ENCODE data around the gene RAB23. TPM values are rescaled to one million over a fixed set of nuclear protein-coding genes. Genes with fewer than 3 reads are reported as not detected.
A peak's percentile ranks its signal among the peaks of the same experiment; 100 is the strongest.

RAB23 gene
- total RNA-seq, 4 donors from 2014 or later: 21.7 to 28.5 (median 25.1) TPM

- peak overlapping the region; percentile 80 to 88 (median 86) for H3K27ac ChIP-seq
- peaks cover 9 to 24% (median 13%) of the 10 kb centered on the region in 4 donors for H3K4me1 ChIP-seq
- no peaks in the 10 kb centered on the region for H3K9me3 ChIP-seq
- DNase-seq: no peak
- H3K4me3 ChIP-seq: no peak overlapping the region
- H3K36me3 ChIP-seq: no peaks in the 10 kb centered on the region
- 91 to 100% methylated on average over 1 to 2 of the region's 2 CpGs for WGBS, 2 donors (ENCODE audit: low coverage in 1 of 2)
- no peak for TF ChIP-seq POLR2AphosphoS5 (IDR thresholded peaks at IDR 0.05)
- TF ChIP-seq CTCF (IDR thresholded peaks at IDR 0.05): no peak
- in situ Hi-C loops (cut with MboI; ENCODE audit: low pct_ligation_motif_present in 1 of 4, low pct_unique_long_range_greater_than_20kb in 1 of 4, low sequenced_read_pairs in 3 of 4): no loop called here
- H3K27me3 ChIP-seq: no peaks in the 10 kb centered on the region
- intact Hi-C loops (cut with DNase I; ENCODE audit: low total_unique reads): loop anchor here (5.0 kb wide), 1 partner anchor 49 kb away; no protein-coding TSS in a partner anchor
Measured at GRCh38 chr6:57263739-57264138, 41.6 kb upstream of the RAB23 start.

GRCh38 chr6:57262901-57263694 lies 41.0 kb upstream of the RAB23 start:
- H3K4me3 ChIP-seq: no peak overlapping the region
- H3K27ac ChIP-seq: peak overlapping the region; percentile 80 to 88 (median 86)
- H3K36me3 ChIP-seq: no peaks in the 10 kb centered on the region
- H3K4me1 ChIP-seq: peaks cover 9 to 28% (median 13%) of the 10 kb centered on the region in 4 donors
- intact Hi-C loops (cut with DNase I; ENCODE audit: low total_unique reads) (loop anchor here (5.0 kb wide), 1 partner anchor 49 kb away; no protein-coding TSS in a partner anchor), in situ Hi-C loops (cut with MboI; ENCODE audit: low pct_ligation_motif_present in 1 of 4, low pct_unique_long_range_greater_than_20kb in 1 of 4, low sequenced_read_pairs in 3 of 4) (no loop called here)
- H3K27me3 ChIP-seq: no peaks in the 10 kb centered on the region
- WGBS, 2 donors (ENCODE audit: low coverage in 1 of 2): 43 to 64% methylated on average over 3 of the region's 3 CpGs
- TF ChIP-seq POLR2A (IDR thresholded peaks at IDR 0.05): no peak
- TF ChIP-seq EP300 (IDR thresholded peaks at IDR 0.05; ENCODE audit: low read depth): peak; percentile 31
- TF ChIP-seq POLR2AphosphoS5 (IDR thresholded peaks at IDR 0.05): peak in 2 of 3 donors; percentile 51 to 67
- TF ChIP-seq CTCF (IDR thresholded peaks at IDR 0.05): no peak
- H3K9me3 ChIP-seq: no peaks in the 10 kb centered on the region
- DNase-seq: no peak

- 53% methylated on average over 2 of the region's 2 CpGs; no CpG with 5 or more reads in 1 of the 2 donors for WGBS, 2 donors (ENCODE audit: low coverage in 1 of 2)
- peak; percentile 53 for DNase-seq
- H3K36me3 ChIP-seq: no peaks in the 10 kb centered on the region
- H3K27me3 ChIP-seq: no peaks in the 10 kb centered on the region
- intact Hi-C loops (cut with DNase I; ENCODE audit: low total_unique reads): loop anchor here (5.0 kb wide), 1 partner anchor 50 kb away; no protein-coding TSS in a partner anchor
- H3K4me1 ChIP-seq: peaks cover 9 to 28% (median 13%) of the 10 kb centered on the region in 4 donors
- H3K27ac ChIP-seq: peak overlapping the region; percentile 80 to 88 (median 86)
- no peak overlapping the region for H3K4me3 ChIP-seq
- no peaks in the 10 kb centered on the region for H3K9me3 ChIP-seq
- TF ChIP-seq POLR2AphosphoS5 (IDR thresholded peaks at IDR 0.05): peak in 1 of 3 donors; percentile 27
- no peak for TF ChIP-seq CTCF (IDR thresholded peaks at IDR 0.05)
- TF ChIP-seq EP300 (IDR thresholded peaks at IDR 0.05; ENCODE audit: low read depth): no peak
- no peak for TF ChIP-seq POLR2A (IDR thresholded peaks at IDR 0.05)
- in situ Hi-C loops (cut with MboI; ENCODE audit: low pct_ligation_motif_present in 1 of 4, low pct_unique_long_range_greater_than_20kb in 1 of 4, low sequenced_read_pairs in 3 of 4): no loop called here
Measured at GRCh38 chr6:57262488-57262887, 40.4 kb upstream of the RAB23 start.

- in situ Hi-C loops (cut with MboI; ENCODE audit: low pct_ligation_motif_present in 1 of 4, low pct_unique_long_range_greater_than_20kb in 1 of 4, low sequenced_read_pairs in 3 of 4): no loop called here
- no peaks in the 10 kb centered on the region for H3K36me3 ChIP-seq
- no peak for DNase-seq
- intact Hi-C loops (cut with DNase I; ENCODE audit: low total_unique reads): loop anchor here (5.0 kb wide), 1 partner anchor 50 kb away; no protein-coding TSS in a partner anchor
- peak in 2 of 3 donors; percentile 18 to 50 for TF ChIP-seq POLR2AphosphoS5 (IDR thresholded peaks at IDR 0.05)
- TF ChIP-seq EP300 (IDR thresholded peaks at IDR 0.05; ENCODE audit: low read depth): no peak
- no peaks in the 10 kb centered on the region for H3K9me3 ChIP-seq
- H3K4me1 ChIP-seq: peaks cover 9 to 28% (median 13%) of the 10 kb centered on the region in 4 donors
- peak overlapping the region; percentile 80 to 88 (median 86) for H3K27ac ChIP-seq
- H3K4me3 ChIP-seq: no peak overlapping the region
- 51 to 59% methylated on average over 2 of the region's 2 CpGs for WGBS, 2 donors (ENCODE audit: low coverage in 1 of 2)
- no peaks in the 10 kb centered on the region for H3K27me3 ChIP-seq
Measured at GRCh38 chr6:57261926-57262325, 39.8 kb upstream of the RAB23 start.
